HG03342 (cell line): ENCODE results near the gene OR2AJ1.
A peak's percentile ranks its signal among the peaks of the same experiment; 100 is the strongest.

ENCODE experiments used
- ATAC-seq: cut with Tn5 transposase; IDR thresholded peaks from one replicate; pipeline ENCODE4 v1.9.1; 2021; ENCODE audit warnings: mild to moderate bottlenecking, moderate library complexity; ENCODE audit not compliant: unreplicated experiment

Gene OR2AJ1, protein sequence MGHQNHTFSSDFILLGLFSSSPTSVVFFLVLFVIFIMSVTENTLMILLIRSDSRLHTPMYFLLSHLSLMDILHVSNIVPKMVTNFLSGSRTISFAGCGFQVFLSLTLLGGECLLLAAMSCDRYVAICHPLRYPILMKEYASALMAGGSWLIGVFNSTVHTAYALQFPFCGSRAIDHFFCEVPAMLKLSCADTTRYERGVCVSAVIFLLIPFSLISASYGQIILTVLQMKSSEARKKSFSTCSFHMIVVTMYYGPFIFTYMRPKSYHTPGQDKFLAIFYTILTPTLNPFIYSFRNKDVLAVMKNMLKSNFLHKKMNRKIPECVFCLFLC

DNA sequence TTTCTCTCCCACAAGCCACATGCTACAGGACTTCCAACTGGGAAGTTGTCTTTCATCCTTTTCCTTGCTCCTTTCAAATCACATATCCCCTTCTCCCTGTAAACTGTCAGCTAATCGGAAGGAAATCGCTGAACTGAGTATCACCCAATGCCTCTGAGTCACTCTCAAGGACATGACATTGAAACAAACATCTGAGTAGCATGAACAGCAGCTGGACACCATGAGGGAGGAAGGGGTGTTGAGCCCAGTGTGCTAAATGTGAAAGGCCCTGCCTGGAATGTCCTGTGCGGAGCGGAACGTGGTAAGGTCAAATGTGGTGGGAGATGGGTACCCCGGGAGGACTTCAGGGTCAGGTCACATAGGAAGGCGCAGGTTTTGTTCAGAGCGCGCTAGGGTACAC is at the start of gene OR2AJ1:
Gene OR2AJ1, plus strand, starts transcription at position 22 of the 400 bp plus-strand sequence. CDS start 8,880 bp downstream, outside the sequence.
- no peak for ATAC-seq

DNA sequence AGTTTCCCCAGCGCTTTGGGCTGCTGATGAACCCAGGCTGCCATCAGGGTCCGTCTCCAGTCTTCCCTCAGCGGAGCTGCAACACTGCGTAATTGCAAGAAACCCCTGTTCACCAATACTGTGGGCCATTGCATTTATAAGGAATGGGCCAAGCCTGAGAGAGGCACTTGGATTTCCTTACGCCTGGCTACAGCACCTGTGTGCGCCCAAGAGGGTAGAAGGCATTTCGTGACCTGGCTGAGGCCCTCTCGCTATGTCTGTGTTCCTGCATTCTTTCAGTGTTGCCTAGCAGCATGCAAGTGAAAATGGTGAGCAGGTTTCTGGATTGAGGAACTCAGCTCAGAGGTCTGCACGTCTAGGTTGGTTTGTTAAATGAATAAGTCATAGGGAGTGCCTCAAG is 41.3 kb upstream of the OR2AJ1 start:
- no peak for ATAC-seq

GRCh38 chr1:247884797-247885413 is 39.8 kb upstream of the OR2AJ1 start:
- no peak for ATAC-seq

DNA sequence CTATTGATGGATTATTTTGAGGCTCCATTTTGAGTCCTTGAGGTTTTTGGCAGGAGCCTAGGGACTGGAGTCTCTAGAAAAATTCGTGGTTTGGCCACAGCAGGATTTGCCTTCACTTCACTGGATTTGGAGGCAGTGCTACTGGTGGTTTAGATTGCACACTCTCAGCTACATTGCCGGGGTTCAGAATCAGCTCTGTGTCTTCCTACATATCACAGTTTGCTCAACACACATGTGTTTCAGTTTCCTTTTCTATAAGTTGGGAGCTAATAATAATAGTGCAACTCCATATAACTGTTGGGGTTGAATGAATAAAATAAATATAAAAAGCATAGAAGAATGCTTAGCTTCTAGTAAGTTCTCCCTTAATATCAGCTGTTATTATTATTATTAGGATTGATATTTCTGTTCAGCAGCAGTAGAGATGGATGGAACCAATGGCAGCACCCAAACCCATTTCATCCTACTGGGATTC is 29.5 kb upstream of the OR2AJ1 start, which contains the start of gene OR2W3:
Gene OR2W3, plus strand, starts transcription at position 425 of the 475 bp plus-strand sequence. Its CDS starts 0 bp downstream, at position 425.
- ATAC-seq = no peak

DNA sequence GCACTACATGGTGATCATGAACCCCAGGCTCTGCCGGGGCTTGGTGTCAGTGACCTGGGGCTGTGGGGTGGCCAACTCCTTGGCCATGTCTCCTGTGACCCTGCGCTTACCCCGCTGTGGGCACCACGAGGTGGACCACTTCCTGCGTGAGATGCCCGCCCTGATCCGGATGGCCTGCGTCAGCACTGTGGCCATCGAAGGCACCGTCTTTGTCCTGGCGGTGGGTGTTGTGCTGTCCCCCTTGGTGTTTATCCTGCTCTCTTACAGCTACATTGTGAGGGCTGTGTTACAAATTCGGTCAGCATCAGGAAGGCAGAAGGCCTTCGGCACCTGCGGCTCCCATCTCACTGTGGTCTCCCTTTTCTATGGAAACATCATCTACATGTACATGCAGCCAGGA is 28.7 kb upstream of the OR2AJ1 start:
- ATAC-seq = no peak

DNA sequence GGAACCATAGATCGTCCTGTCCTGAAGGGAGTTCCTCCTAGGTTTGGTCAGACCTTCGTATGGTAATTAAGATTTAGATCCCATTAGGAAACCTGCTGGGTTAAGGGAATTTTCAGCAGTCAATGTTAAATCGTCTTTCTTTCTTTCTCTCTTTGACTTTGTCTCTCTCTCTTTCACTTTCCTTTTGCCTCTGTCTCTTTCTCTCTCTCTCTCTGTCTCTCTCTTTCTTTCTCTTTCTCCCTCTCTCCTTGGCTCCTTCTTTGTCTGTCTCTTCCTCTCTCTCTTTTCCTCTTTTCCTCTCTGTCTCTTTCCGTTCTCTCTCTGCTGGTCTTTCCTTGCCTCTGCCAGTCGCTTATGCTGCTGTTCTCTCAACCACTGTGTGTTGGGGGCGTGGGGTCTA is 20.6 kb upstream of the OR2AJ1 start:
- no peak for ATAC-seq

DNA sequence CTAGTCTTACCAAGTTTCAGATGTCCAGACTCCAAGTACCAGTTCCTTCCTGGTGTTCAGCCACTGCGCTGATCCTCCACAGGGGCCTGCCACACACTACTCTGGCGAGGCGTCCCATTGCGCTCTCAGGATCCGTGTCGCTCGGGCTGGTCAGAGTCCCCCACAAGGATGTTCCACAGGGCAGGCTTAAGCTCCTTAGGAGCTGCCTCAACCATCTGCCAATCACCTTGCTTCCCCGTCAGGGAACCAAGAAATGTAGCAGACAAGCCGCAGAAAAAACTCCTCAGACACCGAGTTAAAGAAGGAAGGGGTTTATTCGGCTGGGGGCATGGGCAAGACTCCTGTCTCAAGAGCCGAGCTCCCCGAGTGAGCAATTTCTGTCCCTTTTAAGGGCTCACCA is 19.5 kb upstream of the OR2AJ1 start:
- ATAC-seq = no peak

- peak; percentile 16 for ATAC-seq
Measured at GRCh38 chr1:247905910-247906503, 18.7 kb upstream of the OR2AJ1 start.

GRCh38 chr1:247906504-247907047 is 18.1 kb upstream of the OR2AJ1 start:
- ATAC-seq = peak; percentile 57

DNA sequence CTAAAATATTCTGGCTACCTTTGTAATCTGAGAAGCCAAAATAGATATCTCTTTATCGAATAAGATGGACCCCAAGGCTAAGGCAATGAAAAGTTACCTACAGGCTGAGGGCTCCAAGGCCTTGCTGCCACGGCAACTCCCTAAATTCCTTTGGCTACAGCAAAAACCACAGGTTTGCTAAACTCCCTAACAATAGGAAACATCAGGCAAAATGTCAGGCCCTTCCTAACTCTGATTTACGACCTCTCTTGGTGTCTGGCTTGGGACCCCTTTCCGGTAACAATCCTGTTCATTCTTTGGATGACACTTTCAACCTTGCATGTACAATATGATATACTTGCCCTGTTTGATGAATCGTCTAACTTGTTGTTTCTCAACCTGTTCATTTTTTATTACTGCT is 15.9 kb upstream of the OR2AJ1 start:
- no peak for ATAC-seq

GRCh38 chr1:247913786-247914185 is 10.9 kb upstream of the OR2AJ1 start:
- ATAC-seq = no peak

- ATAC-seq = no peak
Measured at GRCh38 chr1:247914941-247915662, 9.6 kb upstream of the OR2AJ1 start.

GRCh38 chr1:247919952-247920351 is 4.7 kb upstream of the OR2AJ1 start, which contains the start of gene OR2T8:
TSS of gene OR2T8 (plus strand) at chr1:247920252. CDS start at chr1:247921018, 766 bp downstream.
- ATAC-seq = no peak

GRCh38 chr1:247923941-247924340 is 748 bp upstream of the OR2AJ1 start:
- ATAC-seq = no peak

DNA sequence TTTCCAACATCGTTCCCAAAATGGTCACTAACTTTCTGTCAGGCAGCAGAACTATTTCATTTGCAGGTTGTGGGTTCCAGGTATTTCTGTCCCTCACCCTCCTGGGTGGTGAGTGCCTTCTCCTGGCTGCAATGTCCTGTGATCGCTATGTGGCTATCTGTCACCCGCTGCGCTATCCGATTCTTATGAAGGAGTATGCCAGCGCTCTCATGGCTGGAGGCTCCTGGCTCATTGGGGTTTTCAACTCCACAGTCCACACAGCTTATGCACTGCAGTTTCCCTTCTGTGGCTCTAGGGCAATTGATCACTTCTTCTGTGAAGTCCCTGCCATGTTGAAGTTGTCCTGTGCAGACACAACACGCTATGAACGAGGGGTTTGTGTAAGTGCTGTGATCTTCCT is 9.3 kb downstream of the OR2AJ1 start:
- no peak for ATAC-seq

- no peak for ATAC-seq
Measured at GRCh38 chr1:247935781-247936180, 11.1 kb downstream of the OR2AJ1 start.

DNA sequence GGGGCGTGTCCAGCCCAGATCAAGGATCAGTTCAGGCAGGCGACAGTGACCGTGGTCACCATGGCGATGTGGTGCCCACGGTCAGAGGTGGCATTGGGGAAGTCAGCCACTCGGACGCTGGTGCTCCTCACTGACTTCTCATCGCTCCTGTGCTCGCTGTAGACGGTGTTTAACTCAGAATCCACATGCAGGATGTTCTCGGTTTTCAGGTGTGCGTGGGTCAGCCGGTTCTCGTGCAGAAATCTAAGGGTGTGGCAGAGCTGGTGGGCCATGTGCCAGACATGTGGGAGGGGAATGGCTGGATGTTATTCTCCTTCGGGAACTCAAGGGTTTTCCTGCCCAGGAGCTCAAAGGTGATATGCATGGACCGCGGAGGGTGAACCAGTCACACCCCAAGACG is 11.7 kb downstream of the OR2AJ1 start:
- ATAC-seq = no peak

- peak; percentile 100 for ATAC-seq
Measured at GRCh38 chr1:247936965-247937734, 12.5 kb downstream of the OR2AJ1 start.

DNA sequence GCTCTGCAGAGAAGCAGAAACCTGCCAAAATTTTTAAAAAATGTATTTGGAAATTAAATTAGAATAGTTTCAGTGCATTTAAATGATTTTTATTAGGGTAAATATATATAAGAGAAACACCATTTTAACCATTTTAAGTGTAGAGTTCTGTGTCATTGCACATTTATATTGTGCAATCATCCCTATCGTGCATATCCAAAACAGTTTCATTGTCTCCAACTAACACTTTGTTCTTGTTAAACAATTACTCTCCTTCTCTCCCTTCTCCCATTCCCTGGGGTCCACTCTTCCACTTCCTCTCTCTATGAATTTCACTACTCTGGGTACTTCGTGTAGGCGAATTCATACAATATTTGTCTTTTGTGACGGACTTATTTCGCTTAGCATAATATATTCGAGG is 17.9 kb downstream of the OR2AJ1 start:
- no peak for ATAC-seq

- no peak for ATAC-seq
Measured at GRCh38 chr1:247948558-247948957, 23.9 kb downstream of the OR2AJ1 start, which contains the start of gene OR2L8. TSS of gene OR2L8 (plus strand) at chr1:247948858. CDS start at chr1:247948858, 0 bp downstream.
